Measurements from ENCODE around the gene NFATC2. TPM values are rescaled to one million over a fixed set of nuclear protein-coding genes. Genes with fewer than 3 reads are reported as not detected.

The NFATC2 gene
- total and polyA plus RNA-seq, 2 of the 4 experiments (the other 2 are of a cell fraction): 0.18 to 0.38 TPM

DNA sequence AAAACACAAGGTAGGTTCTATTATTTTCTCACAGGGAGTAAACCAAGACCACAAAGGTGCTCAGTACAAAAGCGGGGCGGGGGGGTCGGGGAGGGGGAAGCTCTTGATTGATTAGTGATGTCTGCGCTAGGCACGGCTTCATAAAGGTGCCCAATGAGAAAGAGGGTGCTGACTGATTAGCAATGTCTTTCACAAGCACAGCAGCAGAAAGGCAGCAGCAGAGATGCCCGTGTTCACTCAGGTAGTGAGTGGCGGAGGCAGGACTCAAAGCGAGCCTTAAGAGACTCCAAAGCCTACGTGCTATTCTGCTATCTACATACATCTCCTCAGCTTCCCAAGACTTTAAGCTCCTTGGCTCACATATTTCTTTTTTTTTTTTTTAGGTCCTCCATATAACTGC is 20.3 kb downstream of the NFATC2 start:
- Histone ChIP-seq H3K9ac (ENCODE audit: low read depth, low read length) (no peak overlapping the region), H4K91ac (ENCODE audit: insufficient read depth, low read depth, low read length) (no peak overlapping the region), H3K79me1 (ENCODE audit: low read depth in 1 of 2, low read length in 2 of 2) (0 out of 4 replicates have a peak, but pooled peaks cover 0 to under 1% of the 10 kb centered on the region in 2 experiments), H3K4ac (ENCODE audit: low read depth, low read length) (no peak overlapping the region), H2BK15ac (ENCODE audit: low read depth, low read length) (no peak overlapping the region), H2AK9ac (replicated peaks; ENCODE audit: low read depth, low read length, poor library complexity) (no peak overlapping the region), H2BK5ac (ENCODE audit: low read depth, low read length, poor library complexity, severe bottlenecking) (no peak overlapping the region), H3K18ac (ENCODE audit: low read depth, low read length) (no peak overlapping the region), H3K4me2 (ENCODE audit: low read depth, low read length) (no peak overlapping the region), H2AFZ (replicated peaks; ENCODE audit: low read length, poor library complexity) (no peak overlapping the region), H3K27ac (ENCODE audit: insufficient read depth, low read length) (no peak overlapping the region), H3K4me1 (ENCODE audit: control insufficient read depth, insufficient read depth, low read length) (no peaks in the 10 kb centered on the region), H3K4me3 (ENCODE audit: insufficient read depth, low read depth, low read length) (no peak overlapping the region), H4K8ac (ENCODE audit: low read depth in 2 of 2, low read length in 2 of 2) (no peak overlapping the region), H3K36me3 (ENCODE audit: control insufficient read depth, insufficient read depth, low read length) (no peaks in the 10 kb centered on the region), H2AK5ac (ENCODE audit: low read depth, low read length) (no peak overlapping the region), H3K56ac (ENCODE audit: extremely low read depth, insufficient read depth, low read length) (no peak overlapping the region), H3K27me3 (ENCODE audit: control insufficient read depth, insufficient read depth, low read length) (no peaks in the 10 kb centered on the region), H3K14ac (replicated peaks; ENCODE audit: low read depth, low read length) (no peak overlapping the region), H2BK120ac (ENCODE audit: low read depth, low read length) (no peak overlapping the region), H2BK20ac (ENCODE audit: low read depth, low read length) (no peak overlapping the region), H3K9me3 (ENCODE audit: control insufficient read depth, insufficient read depth, low read length) (no peaks in the 10 kb centered on the region), H3K23ac (ENCODE audit: low read depth, low read length) (no peak overlapping the region), H4K20me1 (ENCODE audit: insufficient read depth, low read length) (no peaks in the 10 kb centered on the region), H3K9me1 (ENCODE audit: insufficient read depth, low read length) (no peaks in the 10 kb centered on the region), H4K5ac (ENCODE audit: low read depth, low read length) (no peak overlapping the region)
- ChIA-PET POLR2A (ENCODE audit: unreplicated experiment) (interaction anchor here (0.6 kb wide), 1 partner anchor 177 kb away, joined by 4 read pairs; no protein-coding TSS in a partner anchor), CTCF (no interaction called here)
- intact Hi-C loops (cut with micrococcal nuclease) (no loop called here), in situ Hi-C loops (cut with MboI; ENCODE audit: low sequenced_read_pairs) (no loop called here), dilution Hi-C loops (cut with HindIII; ENCODE audit: low sequenced_read_pairs, unreplicated experiment) (no loop called here)
- no CpG with 5 or more reads among the region's 9 CpGs for WGBS, 2 experiments (ENCODE audit: extremely low coverage in 2 of 2, insufficient read length in 1 of 2)
- ATAC-seq (ENCODE audit: low read depth): no peak
- no peak for DNase-seq
- no TSS peak for BruUV-seq (replicated peaks)
- no peak for TF ChIP-seq SMC3 (IDR thresholded peaks at IDR 0.05; ENCODE audit: low read depth, low read length)
- no peak for TF ChIP-seq MXI1 (IDR thresholded peaks at IDR 0.05; ENCODE audit: borderline replicate concordance, low read depth, low read length)
- TF ChIP-seq, protein P1, sequence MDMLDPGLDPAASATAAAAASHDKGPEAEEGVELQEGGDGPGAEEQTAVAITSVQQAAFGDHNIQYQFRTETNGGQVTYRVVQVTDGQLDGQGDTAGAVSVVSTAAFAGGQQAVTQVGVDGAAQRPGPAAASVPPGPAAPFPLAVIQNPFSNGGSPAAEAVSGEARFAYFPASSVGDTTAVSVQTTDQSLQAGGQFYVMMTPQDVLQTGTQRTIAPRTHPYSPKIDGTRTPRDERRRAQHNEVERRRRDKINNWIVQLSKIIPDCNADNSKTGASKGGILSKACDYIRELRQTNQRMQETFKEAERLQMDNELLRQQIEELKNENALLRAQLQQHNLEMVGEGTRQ (IDR thresholded peaks at IDR 0.05; ENCODE audit: low read depth, low read length): no peak
- TF ChIP-seq MAZ (IDR thresholded peaks at IDR 0.05; ENCODE audit: borderline replicate concordance, low read depth, low read length): no peak
- TF ChIP-seq, protein P2, sequence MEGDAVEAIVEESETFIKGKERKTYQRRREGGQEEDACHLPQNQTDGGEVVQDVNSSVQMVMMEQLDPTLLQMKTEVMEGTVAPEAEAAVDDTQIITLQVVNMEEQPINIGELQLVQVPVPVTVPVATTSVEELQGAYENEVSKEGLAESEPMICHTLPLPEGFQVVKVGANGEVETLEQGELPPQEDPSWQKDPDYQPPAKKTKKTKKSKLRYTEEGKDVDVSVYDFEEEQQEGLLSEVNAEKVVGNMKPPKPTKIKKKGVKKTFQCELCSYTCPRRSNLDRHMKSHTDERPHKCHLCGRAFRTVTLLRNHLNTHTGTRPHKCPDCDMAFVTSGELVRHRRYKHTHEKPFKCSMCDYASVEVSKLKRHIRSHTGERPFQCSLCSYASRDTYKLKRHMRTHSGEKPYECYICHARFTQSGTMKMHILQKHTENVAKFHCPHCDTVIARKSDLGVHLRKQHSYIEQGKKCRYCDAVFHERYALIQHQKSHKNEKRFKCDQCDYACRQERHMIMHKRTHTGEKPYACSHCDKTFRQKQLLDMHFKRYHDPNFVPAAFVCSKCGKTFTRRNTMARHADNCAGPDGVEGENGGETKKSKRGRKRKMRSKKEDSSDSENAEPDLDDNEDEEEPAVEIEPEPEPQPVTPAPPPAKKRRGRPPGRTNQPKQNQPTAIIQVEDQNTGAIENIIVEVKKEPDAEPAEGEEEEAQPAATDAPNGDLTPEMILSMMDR (conservative IDR thresholded peaks at IDR 0.05; ENCODE audit: low read depth, low read length): no peak

All from IMR-90 (cell line).